ENCODE data around the gene TMEM191C.
"Not testable (repeated sequence)": the region's sequence is repeated elsewhere in the genome, so short reads cannot be mapped to it uniquely, and the experiment has no call there.

Gene TMEM191C

GRCh38 chr22:21467337-21468193 is at the start of gene TMEM191C:
TSS of gene TMEM191C (plus strand) at chr22:21467387. CDS start at chr22:21467460, 73 bp downstream.
- DNase-seq, result not testable (repeated sequence)

GRCh38 chr22:21417853-21418252 is 49.3 kb upstream of the TMEM191C start:
- DNase-seq, result not testable (repeated sequence)

- DNase-seq, result not testable (repeated sequence)
These were observed 48.1 kb upstream of the TMEM191C start for GRCh38 chr22:21418974-21419638.

GRCh38 chr22:21420180-21420763 is 46.9 kb upstream of the TMEM191C start:
- DNase-seq, result not testable (repeated sequence)

GRCh38 chr22:21424084-21424709 is 43.0 kb upstream of the TMEM191C start:
- DNase-seq, result not testable (repeated sequence)

- DNase-seq, result not testable (repeated sequence)
These were observed 32.6 kb upstream of the TMEM191C start for GRCh38 chr22:21434378-21435233.

- not testable (repeated sequence) for DNase-seq
These were observed 31.0 kb upstream of the TMEM191C start for GRCh38 chr22:21435998-21436810.

GRCh38 chr22:21438013-21438412 is 29.2 kb upstream of the TMEM191C start:
- DNase-seq, result not testable (repeated sequence)

GRCh38 chr22:21440018-21440636 is 27.1 kb upstream of the TMEM191C start:
- not testable (repeated sequence) for DNase-seq

- DNase-seq, result not testable (repeated sequence)
These were observed 26.5 kb upstream of the TMEM191C start for GRCh38 chr22:21440676-21441075.

- not testable (repeated sequence) for DNase-seq
These were observed 26.0 kb upstream of the TMEM191C start for GRCh38 chr22:21441170-21441569.

- not testable (repeated sequence) for DNase-seq
These were observed 25.1 kb upstream of the TMEM191C start for GRCh38 chr22:21442123-21442522.

GRCh38 chr22:21442646-21443045 is 24.5 kb upstream of the TMEM191C start:
- DNase-seq, result not testable (repeated sequence)

- DNase-seq, result no peak
These were observed 24.0 kb upstream of the TMEM191C start for GRCh38 chr22:21443057-21443734.

GRCh38 chr22:21443735-21444421 is 23.3 kb upstream of the TMEM191C start:
- DNase-seq, result no peak

GRCh38 chr22:21444701-21445436 is 22.3 kb upstream of the TMEM191C start:
- no peak for DNase-seq

- no peak for DNase-seq
These were observed 21.6 kb upstream of the TMEM191C start for GRCh38 chr22:21445437-21446127.
